Measurements from ENCODE around the gene CLIC6.

The CLIC6 gene

GRCh38 chr21:34668803-34669148, at the start of gene CLIC6:
TSS of gene CLIC6 (plus strand) at chr21:34668994. CDS start at chr21:34669389, 395 bp downstream.
- no peak for DNase-seq (ENCODE audit: low spot score)

GRCh38 chr21:34619841-34620665, 48.7 kb upstream of the CLIC6 start:
- peak; percentile 6 for DNase-seq (ENCODE audit: low spot score)

GRCh38 chr21:34621434-34622350, 47.1 kb upstream of the CLIC6 start:
- DNase-seq (ENCODE audit: low spot score), result peak; percentile 38

- peak; percentile 15 for DNase-seq (ENCODE audit: low spot score)
Measured at GRCh38 chr21:34623516-34623915, 45.3 kb upstream of the CLIC6 start.

- DNase-seq (ENCODE audit: low spot score), result peak; percentile 25
Measured at GRCh38 chr21:34625030-34625593, 43.7 kb upstream of the CLIC6 start.

GRCh38 chr21:34626131-34626530, 42.7 kb upstream of the CLIC6 start:
- DNase-seq (ENCODE audit: low spot score), result no peak

- DNase-seq (ENCODE audit: low spot score), result no peak
Measured at GRCh38 chr21:34630536-34631143, 38.2 kb upstream of the CLIC6 start.

GRCh38 chr21:34632498-34632897, 36.3 kb upstream of the CLIC6 start:
- no peak for DNase-seq (ENCODE audit: low spot score)

GRCh38 chr21:34635307-34635706, 33.5 kb upstream of the CLIC6 start:
- DNase-seq (ENCODE audit: low spot score), result no peak

GRCh38 chr21:34636961-34637360, 31.8 kb upstream of the CLIC6 start:
- no peak for DNase-seq (ENCODE audit: low spot score)

- DNase-seq (ENCODE audit: low spot score), result no peak
Measured at GRCh38 chr21:34639250-34639649, 29.5 kb upstream of the CLIC6 start.

GRCh38 chr21:34639882-34640788, 28.7 kb upstream of the CLIC6 start:
- DNase-seq (ENCODE audit: low spot score), result no peak

- no peak for DNase-seq (ENCODE audit: low spot score)
Measured at GRCh38 chr21:34640858-34641257, 27.9 kb upstream of the CLIC6 start.

- no peak for DNase-seq (ENCODE audit: low spot score)
Measured at GRCh38 chr21:34642211-34643075, 26.4 kb upstream of the CLIC6 start.

GRCh38 chr21:34644825-34645224, 24.0 kb upstream of the CLIC6 start:
- no peak for DNase-seq (ENCODE audit: low spot score)

GRCh38 chr21:34647555-34647954, 21.2 kb upstream of the CLIC6 start:
- no peak for DNase-seq (ENCODE audit: low spot score)

- no peak for DNase-seq (ENCODE audit: low spot score)
Measured at GRCh38 chr21:34648739-34649297, 20.0 kb upstream of the CLIC6 start.

GRCh38 chr21:34649400-34649799, 19.4 kb upstream of the CLIC6 start:
- DNase-seq (ENCODE audit: low spot score), result no peak

GRCh38 chr21:34650861-34651431, 17.8 kb upstream of the CLIC6 start:
- DNase-seq (ENCODE audit: low spot score), result no peak

Data from left forelimb (tissue), 1 donor.